Stimulated activated naive CD4-positive, alpha-beta T cell (primary cell): ENCODE data around the gene PIAS4.
"Not testable (repeated sequence)": the region's sequence is repeated elsewhere in the genome, so short reads cannot be mapped to it uniquely, and the experiment has no call there.

Source experiments
- DNase-seq, 6 experiments: peaks; one replicate each; lab custom pipeline; 2025; lab: John Stamatoyannopoulos, UW

PIAS4 gene

DNA sequence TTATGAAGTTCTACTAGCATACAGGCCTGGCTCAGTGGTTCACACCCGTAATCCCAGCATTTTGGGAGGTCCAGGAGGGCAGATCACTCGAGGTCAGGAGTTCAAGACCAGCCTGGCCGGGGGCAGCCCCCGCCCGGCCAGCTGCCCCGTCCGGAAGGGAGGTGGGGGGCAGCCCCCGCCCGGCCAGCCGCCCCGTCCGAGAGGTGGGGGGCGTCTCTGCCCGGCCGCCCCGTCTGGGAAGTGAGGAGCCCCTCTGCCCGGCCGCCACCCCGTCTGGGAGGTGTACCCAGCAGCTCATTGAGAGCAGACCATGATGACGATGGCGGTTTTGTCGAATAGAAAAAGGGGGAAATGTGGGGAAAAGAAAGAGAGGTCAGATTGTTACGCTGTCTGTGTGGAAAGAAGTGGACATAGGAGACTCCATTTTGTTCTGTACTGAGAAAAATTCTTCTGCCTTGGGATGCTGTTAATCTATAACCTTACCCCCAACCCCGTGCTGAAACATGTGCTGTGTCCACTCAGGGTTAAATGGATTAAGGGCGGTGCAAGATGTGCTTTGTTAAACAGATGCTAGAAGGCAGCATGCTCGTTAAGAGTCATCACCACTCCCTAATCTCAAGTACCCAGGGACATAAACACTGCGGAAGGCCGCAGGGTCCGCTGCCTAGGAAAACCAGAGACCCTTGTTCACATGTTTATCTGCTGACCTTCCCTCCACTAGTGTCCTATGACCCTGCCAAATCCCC is 8.7 kb upstream of the PIAS4 start:
- DNase-seq, result not testable (repeated sequence)

- not testable (repeated sequence) for DNase-seq
These were observed 6.7 kb upstream of the PIAS4 start for GRCh38 chr19:4000798-4001197.

DNA sequence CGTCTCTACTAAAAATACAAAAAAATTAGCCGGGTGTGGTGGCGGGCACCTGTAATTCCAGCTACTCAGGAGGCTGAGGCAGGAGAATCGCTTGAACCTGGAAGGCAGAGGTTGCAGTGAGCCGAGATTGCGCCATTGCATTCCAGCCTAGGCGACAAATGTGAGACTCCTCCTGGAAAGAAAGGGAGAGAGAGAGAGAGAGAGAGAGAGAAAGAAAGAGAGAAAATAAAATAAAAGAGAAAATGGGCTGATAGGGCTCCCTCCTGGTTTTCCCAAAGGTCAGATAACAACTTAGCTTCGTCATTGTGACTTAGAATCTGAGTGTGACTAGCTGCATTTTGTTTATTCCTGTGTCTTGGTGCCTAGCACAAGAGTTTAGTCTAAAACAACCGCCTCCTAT is 2.1 kb upstream of the PIAS4 start:
- not testable (repeated sequence) for DNase-seq

- DNase-seq, result peak in 2 of 6 experiments; percentile 22 to 44
These were observed 452 bp downstream of the PIAS4 start for GRCh38 chr19:4007836-4008539.

- DNase-seq, result no peak
These were observed 2.7 kb downstream of the PIAS4 start for GRCh38 chr19:4009990-4010807.

DNA sequence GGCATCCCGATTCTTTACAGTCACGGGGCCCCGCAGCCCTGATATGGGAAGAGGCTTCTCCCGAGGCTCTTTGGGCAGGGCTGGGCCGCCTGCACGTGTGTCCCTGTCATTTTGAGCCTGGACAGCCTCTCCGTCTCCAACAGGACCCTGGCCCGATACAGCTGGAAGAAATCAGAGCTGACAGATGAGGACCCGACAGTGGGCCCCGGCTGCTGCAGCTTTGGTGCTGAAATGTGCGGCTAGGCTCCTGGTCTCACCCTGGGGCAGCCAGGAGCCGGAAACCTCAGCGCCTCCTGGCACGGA is 3.2 kb downstream of the PIAS4 start:
- DNase-seq, result no peak

- not testable (repeated sequence) for DNase-seq
These were observed 3.9 kb downstream of the PIAS4 start for GRCh38 chr19:4011430-4011829.

- no peak for DNase-seq
These were observed 4.8 kb downstream of the PIAS4 start for GRCh38 chr19:4012092-4012974.

DNA sequence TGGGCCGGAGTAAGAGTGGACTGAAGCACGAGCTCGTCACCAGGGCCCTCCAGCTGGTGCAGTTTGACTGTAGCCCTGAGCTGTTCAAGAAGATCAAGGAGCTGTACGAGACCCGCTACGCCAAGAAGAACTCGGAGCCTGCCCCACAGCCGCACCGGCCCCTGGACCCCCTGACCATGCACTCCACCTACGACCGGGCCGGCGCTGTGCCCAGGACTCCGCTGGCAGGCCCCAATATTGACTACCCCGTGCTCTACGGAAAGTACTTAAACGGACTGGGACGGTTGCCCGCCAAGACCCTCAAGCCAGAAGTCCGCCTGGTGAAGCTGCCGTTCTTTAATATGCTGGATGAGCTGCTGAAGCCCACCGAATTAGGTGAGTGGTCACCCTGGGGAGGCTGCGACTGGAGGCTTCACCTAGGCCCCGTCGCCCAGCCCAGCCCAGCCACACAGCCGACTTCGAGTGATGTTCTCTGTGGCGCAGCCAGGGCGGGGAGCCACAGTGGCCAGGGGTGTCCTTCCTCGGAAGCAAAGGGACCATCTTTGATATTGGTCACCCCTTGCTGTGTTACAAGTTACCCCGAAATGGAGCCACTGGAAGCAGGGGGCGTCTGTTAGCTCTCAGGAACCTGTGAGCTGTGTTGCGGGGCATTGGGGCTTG is 5.6 kb downstream of the PIAS4 start:
- no peak for DNase-seq

DNA sequence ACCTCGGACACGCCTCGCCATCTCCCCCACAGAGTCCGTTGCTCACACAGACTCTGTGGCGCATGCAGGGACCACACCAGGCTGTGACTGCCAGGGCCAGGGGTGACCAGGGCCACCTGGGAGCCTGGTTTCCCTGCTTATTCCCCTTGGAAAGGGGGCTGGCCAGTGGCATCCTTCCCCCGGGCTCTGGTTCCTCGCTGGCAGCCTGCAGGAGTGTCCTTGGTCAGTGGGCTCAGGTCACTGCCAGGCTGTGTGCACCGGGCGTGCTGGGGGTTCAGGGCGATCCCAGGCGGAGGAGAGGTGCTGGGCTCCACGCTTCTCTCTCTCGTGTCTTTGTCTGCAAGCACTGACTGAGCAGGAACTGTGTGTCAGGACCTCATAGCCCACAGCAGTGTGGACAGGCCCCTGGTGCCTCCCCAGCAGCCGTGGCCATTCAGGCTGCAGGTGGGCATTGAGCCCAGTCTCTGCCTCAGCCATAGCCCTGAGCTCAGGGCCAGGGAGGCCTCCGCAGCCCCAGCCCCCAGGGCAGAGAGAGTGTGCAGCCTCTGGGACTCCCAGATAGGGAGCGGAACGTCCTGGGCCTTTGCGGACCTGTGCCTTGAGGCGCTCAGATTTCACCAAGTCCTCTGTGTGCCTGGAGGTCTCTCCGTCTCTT is 6.5 kb downstream of the PIAS4 start:
- no peak for DNase-seq

- DNase-seq, result peak in 4 of 6 experiments; percentile 20 to 46 (median 34)
These were observed 7.3 kb downstream of the PIAS4 start for GRCh38 chr19:4014541-4015491.

GRCh38 chr19:4015705-4016402 is 8.3 kb downstream of the PIAS4 start:
- DNase-seq, result no peak

DNA sequence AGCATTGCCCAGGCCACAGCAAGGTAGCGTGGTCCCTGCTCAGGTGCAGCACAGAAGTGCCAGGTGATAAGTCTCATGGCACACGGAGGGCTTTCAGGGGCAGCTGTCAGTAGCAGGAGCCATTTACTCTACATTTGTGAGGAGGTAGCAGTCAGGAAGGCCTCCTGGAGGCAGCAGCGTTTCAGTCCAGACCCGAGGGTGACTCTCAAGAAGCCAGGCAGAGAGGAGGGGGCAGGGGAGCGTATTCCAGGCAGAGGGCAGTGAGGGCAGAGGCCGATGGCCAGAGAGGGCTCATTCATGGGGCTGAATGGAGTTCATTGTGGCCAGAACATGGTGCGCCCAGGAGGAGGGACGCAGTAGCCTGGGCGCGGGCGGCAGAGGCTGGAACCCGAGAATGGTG is 8.9 kb downstream of the PIAS4 start:
- no peak for DNase-seq

DNA sequence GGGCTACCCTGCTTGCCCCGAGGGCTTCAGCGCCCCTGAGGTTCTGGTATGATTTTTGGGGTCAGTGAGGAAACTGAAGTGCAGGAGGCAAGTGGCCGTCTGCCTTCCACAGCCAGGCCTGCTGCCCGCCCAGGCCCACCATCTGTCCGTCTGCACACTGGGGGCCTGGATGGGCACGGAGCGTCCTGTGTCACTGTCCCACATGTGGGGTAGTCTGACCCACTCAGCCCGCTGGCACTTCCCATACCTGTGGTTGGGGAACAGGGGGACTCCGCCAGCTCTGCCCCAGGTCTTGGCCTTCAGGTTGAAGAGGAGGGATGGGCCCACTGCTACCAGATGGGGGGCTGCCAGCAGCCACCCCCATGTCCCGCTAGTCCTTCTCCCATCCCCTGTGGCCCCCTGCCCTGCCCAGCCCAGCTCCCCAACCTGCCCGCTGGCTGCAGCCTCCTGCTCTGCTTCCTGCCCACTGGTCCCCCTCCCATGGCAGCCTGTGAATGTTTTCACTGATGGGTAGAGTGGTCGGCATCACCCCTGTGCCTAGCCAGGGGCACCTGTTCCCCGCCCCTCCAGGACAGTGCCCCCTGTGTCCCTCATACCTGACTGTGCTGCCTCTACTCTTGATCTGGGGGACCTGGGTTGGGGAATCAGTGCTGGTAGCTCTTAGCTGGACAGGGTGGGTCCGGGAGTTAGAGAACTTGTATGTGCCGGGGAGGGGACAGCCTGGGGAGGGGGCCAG is 9.5 kb downstream of the PIAS4 start:
- DNase-seq, result no peak

DNA sequence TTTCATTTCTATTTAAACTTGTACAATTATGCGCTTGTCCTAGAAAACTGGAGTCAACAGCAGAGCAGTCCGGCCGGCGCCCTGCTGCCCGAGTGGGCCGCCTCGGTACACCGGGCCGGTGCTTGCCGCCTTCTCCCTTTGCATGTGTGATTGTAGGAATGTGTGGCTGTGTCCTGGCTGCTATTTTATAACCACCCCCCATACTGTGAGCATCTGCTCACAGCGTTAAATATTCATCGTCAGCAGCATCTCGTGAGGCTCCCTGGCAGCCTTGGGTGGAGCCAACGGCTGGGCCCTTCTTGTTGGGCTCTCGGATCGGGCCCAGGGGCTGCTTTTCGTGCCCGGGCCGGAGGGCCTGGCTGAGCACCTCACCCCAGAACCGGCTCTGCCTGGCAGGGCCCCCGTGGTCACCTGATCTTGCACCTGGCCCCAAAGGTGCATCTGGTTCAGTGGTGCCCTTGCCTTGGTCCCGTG is 10.6 kb downstream of the PIAS4 start:
- DNase-seq, result no peak

- DNase-seq, result no peak
These were observed 11.4 kb downstream of the PIAS4 start for GRCh38 chr19:4018775-4019504.

DNA sequence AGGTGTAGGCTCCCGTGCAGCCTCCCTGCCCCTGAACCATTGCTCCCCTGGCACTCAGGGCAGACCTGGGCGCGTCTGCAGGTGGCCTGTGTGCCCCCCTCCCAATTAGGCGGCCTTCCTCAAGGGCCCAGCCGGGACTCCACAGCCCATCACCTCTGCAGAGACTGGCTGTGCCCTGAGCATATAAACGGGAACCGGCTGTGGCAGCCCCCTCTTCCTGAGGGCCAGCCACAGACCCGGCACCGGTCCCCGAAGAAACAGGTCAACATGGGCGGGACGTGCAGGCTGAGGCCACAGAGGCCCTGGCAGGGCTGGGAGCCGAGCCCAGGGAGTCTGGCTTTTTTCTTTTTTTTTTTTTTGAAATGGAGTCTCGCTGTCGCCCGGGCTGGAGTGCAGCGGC is 12.0 kb downstream of the PIAS4 start:
- no peak for DNase-seq
